ENCODE measurements around the gene CYB561D1. TPM values are rescaled to one million over a fixed set of nuclear protein-coding genes. Genes with fewer than 3 reads are reported as not detected.

The CYB561D1 gene
- total RNA-seq, 1 donor from 2014 or later, result 5.3 TPM

DNA sequence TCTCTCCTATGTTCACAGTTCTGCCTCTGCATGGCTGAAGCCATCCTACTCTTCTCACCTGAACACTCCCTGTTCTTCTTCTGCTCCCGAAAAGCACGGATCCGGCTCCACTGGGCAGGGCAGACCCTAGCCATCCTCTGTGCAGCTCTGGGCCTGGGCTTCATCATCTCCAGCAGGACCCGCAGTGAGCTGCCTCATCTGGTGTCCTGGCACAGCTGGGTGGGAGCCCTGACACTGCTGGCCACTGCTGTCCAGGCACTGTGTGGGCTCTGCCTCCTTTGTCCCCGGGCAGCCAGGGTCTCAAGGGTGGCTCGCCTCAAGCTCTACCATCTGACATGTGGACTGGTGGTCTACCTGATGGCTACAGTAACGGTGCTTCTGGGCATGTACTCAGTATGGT lies 1.8 kb downstream of the CYB561D1 start:
- no peak for ATAC-seq (ENCODE audit: poor library complexity)
- DNase-seq, result no peak
- intact Hi-C loops (cut with DNase I), result no loop called here

DNA sequence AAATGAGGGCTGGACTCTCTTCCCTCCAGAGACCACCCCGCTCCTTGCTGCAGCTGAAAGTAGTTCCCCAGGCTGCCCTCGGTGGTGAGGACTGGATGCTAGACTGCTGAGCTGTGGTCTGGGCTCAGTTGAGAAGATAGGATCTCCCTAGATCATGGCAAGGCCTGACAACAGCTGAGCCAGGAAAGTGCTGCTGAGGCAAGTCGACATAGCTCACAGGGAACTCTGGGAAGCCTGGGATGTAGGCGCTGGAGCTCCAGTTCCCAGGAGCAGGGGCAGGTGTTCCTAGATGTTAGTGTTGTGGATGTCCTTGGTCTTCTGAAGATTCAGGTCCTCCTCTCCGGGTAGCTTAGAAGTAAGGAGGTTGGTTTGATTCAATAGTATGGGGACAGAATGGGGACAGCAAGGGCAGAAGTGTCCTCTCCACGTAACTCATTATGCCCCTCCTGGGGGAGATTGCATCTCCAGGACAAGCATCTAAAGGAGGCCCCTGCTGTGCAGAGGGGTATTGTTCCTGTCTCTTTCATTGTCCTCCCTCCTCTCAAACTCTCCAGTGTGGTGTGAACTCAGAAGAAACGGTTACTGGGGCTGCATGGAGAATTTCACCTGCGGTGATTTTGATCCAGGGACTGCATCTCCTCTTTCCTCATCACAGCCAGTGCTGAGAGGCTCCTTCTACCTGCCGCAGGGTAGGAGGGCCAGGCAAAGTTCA lies 3.7 kb downstream of the CYB561D1 start:
- ATAC-seq (ENCODE audit: poor library complexity) (no peak), DNase-seq (no peak)
- intact Hi-C loops (cut with DNase I), result no loop called here

DNA sequence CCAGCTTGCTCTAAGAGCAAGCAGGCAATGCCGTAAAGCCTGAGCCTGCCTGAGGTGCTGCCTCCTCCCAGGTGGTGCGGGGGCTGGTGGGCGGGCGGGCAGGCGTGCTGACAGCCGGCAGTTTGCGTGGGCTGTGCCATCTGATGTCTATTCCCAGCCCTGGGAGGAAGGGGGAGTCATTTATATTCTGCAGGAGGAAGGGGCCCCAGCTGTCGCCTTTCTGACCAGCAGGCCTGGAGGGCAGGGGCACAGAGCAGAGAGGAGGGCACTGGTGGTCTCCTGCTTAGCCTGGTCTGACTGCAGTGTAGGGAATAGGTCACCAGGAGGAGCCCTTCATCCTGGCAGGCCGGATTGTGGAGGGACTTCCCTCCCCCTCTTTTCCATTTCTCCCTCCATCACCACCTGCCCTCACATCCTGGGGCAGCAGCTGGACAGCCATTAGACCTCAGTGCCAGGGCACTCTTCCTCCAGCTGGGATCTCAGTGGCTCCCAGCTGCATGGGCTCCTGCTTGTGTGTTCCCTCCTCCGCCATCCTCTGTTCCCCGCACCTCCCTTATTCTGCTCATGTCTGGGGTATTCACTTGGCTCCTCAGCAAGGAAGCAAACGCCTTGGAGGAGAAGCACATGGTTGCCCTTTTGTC lies 4.4 kb downstream of the CYB561D1 start:
- no peak for DNase-seq
- ATAC-seq (ENCODE audit: poor library complexity), result no peak
- intact Hi-C loops (cut with DNase I), result no loop called here

DNA sequence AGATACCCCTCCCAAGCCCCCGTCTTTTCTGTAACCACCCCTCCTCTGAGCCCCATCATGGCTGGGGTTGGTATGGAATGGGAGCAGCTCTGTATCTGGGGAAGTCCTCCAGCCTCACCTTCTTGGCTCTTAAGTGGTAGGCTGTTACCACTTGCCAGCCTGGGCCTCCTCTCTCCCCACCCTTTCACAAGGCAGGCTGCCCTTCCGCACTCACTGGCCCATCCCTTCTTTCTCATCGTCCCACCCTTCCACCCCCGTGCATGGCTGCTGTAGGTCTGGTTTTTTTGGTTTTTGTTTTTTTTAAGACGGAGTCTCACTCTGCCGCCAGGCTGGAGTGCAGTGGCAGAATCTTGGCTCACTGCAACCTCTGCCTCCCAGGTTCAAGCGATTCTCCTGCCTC lies 5.2 kb downstream of the CYB561D1 start:
- ATAC-seq (ENCODE audit: poor library complexity) (no peak), DNase-seq (no peak)
- intact Hi-C loops (cut with DNase I), result no loop called here

DNA sequence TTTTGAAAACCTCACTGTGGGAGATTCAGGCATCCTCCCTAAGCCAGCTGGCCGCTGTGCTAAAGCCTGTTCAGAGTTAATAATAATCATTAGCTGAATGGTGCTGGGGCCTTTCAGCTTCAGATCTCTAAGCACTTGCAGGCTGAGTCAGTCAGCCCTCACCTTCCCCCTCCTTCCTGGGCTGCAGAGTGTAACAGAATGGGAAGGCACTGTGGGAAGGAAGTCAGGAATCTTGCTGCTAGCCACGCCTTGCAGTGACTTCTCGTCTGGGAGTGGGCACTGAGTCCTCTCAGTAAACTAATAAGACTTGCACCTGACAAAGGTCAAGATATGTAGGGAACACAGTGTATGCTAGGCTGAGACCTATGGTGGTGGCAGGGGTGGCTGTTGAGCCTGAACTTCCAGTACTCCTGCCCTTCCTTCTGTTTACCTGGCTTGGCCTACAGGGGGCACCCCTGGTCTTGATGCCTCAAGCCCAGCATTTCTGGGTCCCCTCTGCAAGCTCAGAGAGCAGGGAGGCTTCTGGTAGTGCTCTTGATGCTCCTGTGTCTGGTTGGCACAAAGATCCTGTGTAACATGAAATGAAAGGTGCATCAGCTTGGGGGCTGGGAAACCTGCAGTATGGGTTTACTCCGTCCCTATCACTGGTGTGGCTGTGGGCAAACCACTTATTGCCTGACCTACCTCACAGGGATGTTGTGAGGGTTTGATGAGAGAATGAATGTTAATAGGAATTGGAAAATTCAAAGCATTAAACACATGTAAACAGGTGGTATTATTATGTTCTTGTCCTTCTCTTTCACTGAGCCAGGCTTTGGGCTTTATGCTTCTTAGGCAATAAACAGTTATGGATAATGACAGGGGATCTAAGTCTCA lies 6.0 kb downstream of the CYB561D1 start:
- intact Hi-C loops (cut with DNase I), result no loop called here
- DNase-seq, result no peak

DNA sequence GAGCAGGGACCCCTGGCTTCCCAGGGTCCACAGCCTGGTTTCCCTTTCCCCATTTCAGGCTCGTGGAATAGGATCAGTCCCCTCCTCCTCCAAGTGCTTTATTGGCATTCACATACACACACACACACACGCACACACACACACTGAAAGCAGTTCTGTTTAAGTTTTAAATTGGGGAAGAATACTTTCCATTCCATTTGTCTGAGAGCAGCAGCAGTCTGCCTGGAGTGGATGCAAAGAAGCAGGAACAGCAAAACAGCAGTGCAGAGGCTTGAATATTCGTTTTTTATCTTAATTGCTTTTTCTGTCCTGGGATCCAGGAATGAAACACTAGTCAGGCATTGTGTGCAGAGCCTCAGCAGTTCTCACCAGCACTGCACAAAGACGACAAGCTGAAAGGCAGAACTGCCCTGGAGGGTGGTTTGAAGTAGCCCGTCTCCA lies 7.1 kb downstream of the CYB561D1 start:
- DNase-seq (no peak), ATAC-seq (ENCODE audit: poor library complexity) (no peak)
- intact Hi-C loops (cut with DNase I), result no loop called here

More for the DNA sequence above, 6.0 kb downstream of the CYB561D1 start:
- ATAC-seq (ENCODE audit: poor library complexity), result no peak

DNA sequence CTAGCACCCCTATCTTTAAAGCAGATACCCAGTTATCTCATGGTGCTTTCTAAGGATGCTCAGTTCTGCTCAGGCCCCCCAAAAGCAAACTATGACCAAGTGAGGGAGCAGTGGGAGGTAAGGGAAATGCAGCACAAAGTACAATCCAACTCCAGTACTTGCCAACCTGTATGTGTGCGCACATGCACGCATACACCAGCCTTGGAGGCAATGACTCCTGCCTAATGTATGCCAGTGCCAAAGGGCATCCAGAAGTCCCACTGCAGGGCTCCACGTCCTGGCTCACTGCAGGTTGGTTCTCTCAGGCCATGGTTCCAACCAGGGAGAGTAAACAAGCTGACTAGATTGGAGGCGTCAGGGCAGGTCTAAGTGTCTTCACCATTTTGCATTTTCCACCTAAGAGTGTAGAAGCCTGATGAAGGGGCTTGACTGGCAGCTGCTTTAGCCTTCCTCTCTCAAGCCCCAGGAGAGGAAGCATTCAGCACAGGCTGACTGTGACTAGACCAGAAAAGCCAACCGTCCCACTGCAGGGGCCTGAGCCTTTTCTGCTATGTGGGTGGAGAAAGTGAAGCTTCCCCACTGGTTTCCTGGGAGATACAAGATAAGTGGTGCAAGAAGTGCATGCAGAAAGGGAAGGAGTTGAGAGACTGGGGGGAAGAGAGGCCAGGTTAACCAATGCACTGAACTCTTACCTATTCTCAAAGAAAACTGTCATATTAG lies 7.9 kb downstream of the CYB561D1 start:
- ATAC-seq (ENCODE audit: poor library complexity) (no peak), DNase-seq (no peak)
- intact Hi-C loops (cut with DNase I), result no loop called here

DNA sequence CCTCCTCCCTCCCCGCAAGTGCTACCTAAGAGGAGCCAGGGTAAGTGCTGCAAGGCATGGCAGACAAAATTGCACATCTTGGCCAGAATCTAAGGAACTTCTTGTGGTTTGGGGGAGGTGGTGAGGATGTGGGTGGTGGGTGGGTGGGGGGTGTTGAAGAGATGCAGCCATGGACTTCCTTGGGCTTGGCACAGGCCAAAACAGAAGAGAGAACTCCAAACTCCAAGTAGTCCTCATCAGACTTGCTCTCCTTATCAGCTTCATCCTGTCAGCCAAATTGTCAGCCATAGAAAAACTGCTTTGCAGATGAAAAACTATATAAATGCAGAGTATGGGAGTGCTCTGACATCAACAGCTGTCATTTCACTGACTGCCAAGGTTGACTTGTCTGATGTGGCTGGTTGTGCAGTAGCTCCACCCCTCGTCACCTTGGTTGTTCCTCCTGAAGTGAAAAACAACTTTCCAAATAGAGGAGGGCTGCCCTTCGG lies 8.5 kb downstream of the CYB561D1 start:
- intact Hi-C loops (cut with DNase I), result no loop called here
- DNase-seq (no peak), ATAC-seq (ENCODE audit: poor library complexity) (no peak)

DNA sequence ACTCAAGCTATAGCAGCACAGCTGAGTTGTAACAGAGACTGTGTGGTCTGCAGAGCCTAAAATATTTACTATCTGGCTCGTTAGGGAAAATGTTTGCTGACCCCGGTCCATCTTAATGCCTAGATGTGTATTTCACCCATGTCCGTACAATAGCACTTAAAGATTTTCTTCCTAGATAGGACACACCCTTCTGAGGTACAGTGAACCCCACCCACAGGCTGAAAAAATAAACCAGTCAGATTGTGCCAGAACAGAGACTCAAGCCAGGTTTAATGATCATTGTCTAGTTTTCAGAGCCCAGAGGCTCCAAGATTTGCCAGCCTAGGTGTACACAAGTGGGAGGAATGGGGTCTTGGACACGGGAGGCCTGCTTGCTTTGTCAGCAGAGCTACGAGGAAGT lies 10.0 kb downstream of the CYB561D1 start:
- intact Hi-C loops (cut with DNase I), result no loop called here
- no peak for ATAC-seq (ENCODE audit: poor library complexity)
- no peak for DNase-seq

DNA sequence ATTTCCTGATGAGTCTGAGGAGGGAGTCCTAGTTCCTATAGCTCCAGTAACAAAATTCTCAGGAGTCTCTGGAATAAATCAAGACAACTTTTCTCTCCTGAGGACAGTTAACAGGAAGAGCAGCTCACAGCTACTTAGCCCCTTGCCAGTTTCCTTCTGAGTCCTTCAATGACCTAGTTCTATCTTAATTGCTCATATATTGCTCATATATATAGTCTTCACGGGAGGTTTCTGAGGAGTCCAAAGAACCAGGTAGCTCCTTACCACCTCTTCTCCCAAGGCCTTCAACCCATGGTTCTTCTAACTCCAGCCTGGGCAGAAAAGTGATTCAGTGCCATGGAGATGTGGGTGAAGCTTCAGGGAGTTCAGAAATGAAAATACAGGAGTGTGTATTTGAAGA lies 11.1 kb downstream of the CYB561D1 start:
- intact Hi-C loops (cut with DNase I), result no loop called here
- ATAC-seq (ENCODE audit: poor library complexity) (no peak), DNase-seq (no peak)

DNA sequence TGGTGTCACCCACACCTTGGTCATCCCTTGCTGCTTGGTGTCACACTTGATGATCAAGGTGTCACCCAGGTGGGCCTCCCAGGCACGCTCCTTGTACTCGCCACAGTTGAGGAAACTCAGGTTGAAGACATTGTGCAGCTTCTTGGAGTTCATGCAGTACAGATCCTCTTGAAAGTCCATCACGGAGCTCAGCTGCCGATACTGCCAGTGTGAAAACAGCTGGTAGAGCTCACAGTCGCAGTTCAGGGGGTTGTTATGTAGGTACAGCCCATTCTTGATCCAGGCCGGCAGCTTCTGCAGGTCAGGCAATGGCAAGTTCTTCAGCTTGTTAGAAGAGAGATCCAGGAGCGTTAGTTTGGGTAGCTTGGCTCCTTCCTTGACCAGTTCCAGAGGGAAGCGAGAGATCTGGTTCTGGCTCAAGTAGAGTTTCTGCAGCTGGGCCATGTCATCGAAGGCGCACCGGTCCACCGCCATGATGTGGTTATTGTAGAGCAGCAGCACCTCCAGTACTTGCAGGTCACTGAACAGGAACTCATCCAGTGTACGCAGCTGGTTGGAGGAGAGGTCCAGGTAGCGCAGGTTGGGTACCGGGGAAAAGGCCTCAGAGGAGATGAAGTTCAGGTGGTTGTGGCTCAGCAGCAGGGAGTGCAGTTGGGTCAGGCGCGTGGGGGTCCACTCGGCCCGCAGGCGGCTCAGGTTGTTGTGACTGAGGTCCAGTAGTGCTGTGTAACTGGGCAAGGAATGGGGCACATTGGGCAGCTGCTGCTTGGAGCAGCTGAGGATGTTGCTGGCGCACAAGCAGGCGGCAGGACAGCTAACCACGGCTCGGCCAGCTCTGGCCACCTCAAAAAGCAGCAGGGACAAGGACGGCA lies 14.3 kb downstream of the CYB561D1 start:
- ATAC-seq (ENCODE audit: poor library complexity) (no peak), DNase-seq (no peak)
- intact Hi-C loops (cut with DNase I), result no loop called here

DNA sequence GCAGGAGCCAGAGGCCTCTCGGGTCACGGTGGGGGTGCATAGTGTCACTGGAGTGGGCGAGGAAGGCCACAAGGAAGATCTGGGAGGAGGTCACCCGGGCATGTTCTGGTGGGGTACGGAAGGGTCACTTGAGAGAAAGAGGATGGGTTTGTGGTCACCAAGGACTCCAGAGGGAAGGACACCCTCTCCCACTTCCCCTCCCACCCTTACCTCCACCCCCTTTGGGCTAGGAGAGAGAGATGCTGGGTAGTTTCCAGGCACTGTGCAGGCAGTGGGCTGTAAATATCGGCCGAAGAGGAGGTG lies 14.9 kb downstream of the CYB561D1 start:
- no peak for DNase-seq
- intact Hi-C loops (cut with DNase I), result no loop called here

DNA sequence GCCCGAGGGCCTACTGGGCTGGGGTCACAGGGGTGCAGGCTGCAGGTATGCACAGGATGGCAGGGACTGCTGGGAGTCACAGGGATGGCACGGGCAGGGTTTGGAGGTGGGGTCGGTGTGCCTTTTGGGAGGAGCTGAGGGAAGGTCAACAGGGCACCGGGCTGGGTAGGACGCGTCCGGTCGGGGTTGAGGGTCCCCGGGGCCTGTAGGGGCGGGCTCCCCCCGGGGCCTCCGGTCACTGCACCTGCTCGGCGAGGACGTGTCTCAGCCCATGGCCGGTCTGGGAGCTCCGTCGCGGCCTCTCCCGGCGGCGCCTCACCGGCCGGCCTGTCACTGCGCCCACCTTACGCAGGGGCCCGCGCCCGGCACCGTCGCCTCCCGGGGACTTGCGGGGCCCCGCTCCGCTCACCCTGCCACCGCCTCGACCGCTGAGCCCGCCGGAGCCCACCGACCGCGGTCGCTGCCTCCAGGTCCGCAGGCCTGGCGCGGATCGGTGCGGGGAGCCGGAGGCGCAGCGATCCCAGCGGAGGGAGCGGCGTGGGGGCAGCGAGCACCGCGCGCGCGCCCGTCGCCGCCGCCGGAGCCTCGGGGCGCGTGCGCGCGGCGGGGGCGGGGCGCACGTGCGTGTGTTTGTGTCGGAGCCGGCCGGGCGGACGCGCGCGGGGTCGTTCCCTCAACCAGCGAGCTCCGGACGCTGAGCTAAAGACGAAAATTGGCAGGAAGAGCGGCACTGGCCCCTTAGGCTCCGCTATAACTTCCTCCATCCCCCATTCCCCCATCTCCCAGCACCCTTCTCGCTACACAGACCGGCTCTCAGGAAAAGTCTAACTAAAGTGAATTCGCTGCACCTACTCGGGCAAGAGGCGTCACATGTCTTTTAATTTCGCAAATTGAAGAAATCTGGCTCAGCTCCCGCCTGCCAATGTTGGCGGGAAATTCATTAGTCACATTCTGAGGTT lies 15.6 kb downstream of the CYB561D1 start, which contains the start of gene AMIGO1:
AMIGO1 (minus strand) TSS at position 552 of the 959 bp plus-strand sequence. CDS start 815 bp downstream, outside the sequence.
- intact Hi-C loops (cut with DNase I), result no loop called here
- ATAC-seq (ENCODE audit: poor library complexity) (peak; percentile 94), DNase-seq (peak; percentile 84)

More for the DNA sequence above, 14.9 kb downstream of the CYB561D1 start:
- peak; percentile 13 for ATAC-seq (ENCODE audit: poor library complexity)

DNA sequence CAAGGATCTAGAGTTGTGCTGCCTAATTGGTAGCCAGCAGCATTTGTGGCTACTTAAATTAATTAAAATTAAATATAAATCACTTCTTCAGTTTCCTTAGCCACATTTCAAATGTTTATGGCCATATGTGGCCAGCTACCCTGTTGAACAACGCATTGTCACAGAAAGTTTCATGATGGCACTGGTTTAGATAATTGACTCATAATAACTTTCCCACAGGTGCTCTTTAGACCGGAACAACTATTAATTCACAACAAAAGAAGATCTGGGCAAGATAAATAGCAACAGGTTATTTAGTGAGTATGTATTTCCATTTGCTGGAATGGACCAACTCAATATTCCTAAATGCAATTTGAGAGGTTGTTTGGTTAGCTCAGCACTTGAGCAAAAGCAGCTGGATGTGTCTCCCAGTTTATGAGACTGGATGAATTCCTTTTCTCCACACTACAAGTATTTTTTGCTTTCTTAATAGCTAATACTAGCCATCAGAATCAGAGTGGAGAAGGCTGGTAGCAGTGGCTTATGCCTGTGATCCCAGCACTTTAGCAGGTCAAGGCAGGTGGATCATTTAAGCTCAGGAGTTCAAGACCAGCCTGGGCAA lies 19.3 kb downstream of the CYB561D1 start:
- intact Hi-C loops (cut with DNase I), result no loop called here
- no peak for DNase-seq
- ATAC-seq (ENCODE audit: poor library complexity), result no peak

DNA sequence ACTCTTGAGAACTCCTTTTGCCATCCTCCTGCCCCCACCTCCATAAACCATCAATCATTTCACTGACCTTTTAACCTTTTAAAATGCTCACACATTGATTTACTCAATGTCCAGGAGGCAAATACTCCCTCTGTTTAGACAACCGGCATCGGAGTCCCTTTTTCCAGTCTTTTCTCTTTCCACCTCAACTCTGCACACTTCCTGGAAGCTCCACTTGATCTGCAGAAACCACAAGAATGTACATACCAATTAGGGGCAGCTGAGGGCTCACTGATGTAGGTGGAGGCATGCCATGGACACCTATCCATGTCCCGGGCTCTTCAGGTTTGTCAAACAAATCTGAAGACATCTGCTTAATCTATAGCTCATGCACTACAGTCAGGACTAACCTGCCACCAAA lies 21.0 kb downstream of the CYB561D1 start:
- no peak for DNase-seq
- ATAC-seq (ENCODE audit: poor library complexity), result no peak
- intact Hi-C loops (cut with DNase I), result no loop called here

DNA sequence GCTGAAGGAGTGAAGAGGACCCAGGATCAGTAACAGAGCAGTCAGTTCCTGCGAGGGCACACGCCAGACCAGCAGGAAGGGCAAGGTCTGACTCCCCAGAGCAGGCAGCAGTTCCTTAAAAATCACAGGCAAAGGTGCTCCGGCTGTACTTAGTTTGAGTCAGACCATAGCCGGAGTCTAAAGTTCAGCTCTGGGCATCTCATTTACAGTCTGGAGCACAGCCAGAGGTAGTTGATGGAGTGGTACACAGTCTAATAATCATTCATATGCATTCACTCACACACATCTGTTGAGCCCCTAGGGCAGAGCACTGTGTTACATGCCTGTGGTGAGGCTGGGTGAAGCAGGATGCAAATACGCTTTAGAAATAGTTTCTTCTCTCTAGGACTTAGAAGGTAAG lies 23.0 kb downstream of the CYB561D1 start:
- DNase-seq (no peak), ATAC-seq (ENCODE audit: poor library complexity) (no peak)
- intact Hi-C loops (cut with DNase I), result no loop called here

DNA sequence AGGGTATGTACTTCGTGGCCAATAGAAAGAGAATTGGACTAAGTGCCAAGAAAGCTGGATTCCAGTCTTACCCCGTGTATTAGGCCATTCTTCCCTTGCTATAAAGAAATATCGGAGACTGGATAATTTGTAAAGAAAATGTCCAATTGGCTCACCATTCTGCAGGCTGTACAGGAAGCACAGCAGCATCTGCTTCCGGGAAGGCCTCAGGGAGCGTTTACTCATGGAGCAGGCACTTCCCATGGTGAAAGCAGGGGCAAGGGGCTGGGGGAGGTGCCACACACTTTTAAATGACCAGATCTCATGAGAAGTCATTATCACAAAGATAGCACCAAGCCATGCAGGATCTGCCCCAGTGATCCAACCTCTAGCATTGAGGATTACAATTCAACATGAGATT lies 23.4 kb downstream of the CYB561D1 start:
- DNase-seq (no peak), ATAC-seq (ENCODE audit: poor library complexity) (no peak)
- intact Hi-C loops (cut with DNase I), result no loop called here

All from Right ventricle myocardium superior (tissue), 1 donor.